PC-3 (cell line): ENCODE measurements around the gene PEX16. TPM values are rescaled to one million over a fixed set of nuclear protein-coding genes. Genes with fewer than 3 reads are reported as not detected.

Experiments used
- ATAC-seq: fragments of 200-7000 bp; cut with Tn5 transposase; 2 replicates; pipeline ENCODE4 v1.9.1; 2020; ENCODE audit warnings: mild to moderate bottlenecking, moderate library complexity
- BruUV-seq: library from RNA; stranded (reverse); fragments of 400-500 nt; replicated peaks from 2 replicates; lab custom pipeline; 2021; lab: Mats Ljungman, UMichigan
- CTCF ChIA-PET: fragments of 300-600 bp; sonication (Branson Sonifier 250); formaldehyde crosslinking; loops from one replicate; lab custom pipeline; 2022; ENCODE audit warnings: antibody characterized with exemption; lab: Charles Lee
- POLR2A ChIA-PET: fragments of 300-600 bp; sonication (Branson Sonifier 250); formaldehyde crosslinking; loops from one replicate; lab custom pipeline; 2022; ENCODE audit warnings: antibody characterized with exemption; ENCODE audit not compliant: unreplicated experiment; lab: Charles Lee
- DNase-seq: peaks from one replicate; pipeline ENCODE4 v3.0.0-alpha.2; 2015
- H2AFZ ChIP-seq: fragments of 300-600 bp; sonication (generic); 2 replicates; pipeline ENCODE4 v1.6.0; 2016; ENCODE audit warnings: antibody characterized with exemption, low read length
- H3F3A ChIP-seq: fragments of 300-600 bp; sonication (generic); one replicate; pipeline ENCODE4 v1.6.0; 2017; ENCODE audit warnings: antibody characterized with exemption, low read length, control low read depth, mild to moderate bottlenecking; ENCODE audit not compliant: unreplicated experiment
- H3K27ac ChIP-seq: fragments of 300-600 bp; sonication (generic); 2 replicates; pipeline ENCODE4 v1.5.1; 2016; ENCODE audit warnings: mild to moderate bottlenecking, low read length
- H3K27me3 ChIP-seq: fragments of 300-600 bp; sonication (generic); 2 replicates; pipeline ENCODE4 v1.6.1; 2016; ENCODE audit warnings: low read length, mixed read lengths
- H3K36me3 ChIP-seq: fragments of 300-600 bp; sonication (generic); 2 replicates; pipeline ENCODE4 v1.6.1; 2016; ENCODE audit warnings: low read depth, mixed run types, low read length, mixed read lengths
- H3K4me1 ChIP-seq: fragments of 300-600 bp; sonication (generic); 2 replicates; pipeline ENCODE4 v1.5.1; 2016; ENCODE audit warnings: low read length; ENCODE audit not compliant: insufficient read depth
- H3K4me2 ChIP-seq: fragments of 300-600 bp; sonication (generic); 2 replicates; pipeline ENCODE4 v1.6.0; 2016; ENCODE audit warnings: low read length
- H3K4me3 ChIP-seq: fragments of 300-600 bp; sonication (generic); 2 replicates; pipeline ENCODE4 v1.5.1; 2016; ENCODE audit warnings: mild to moderate bottlenecking, low read length, mixed read lengths
- H3K79me2 ChIP-seq: fragments of 300-600 bp; sonication (generic); 2 replicates; pipeline ENCODE4 v1.6.1; 2017; ENCODE audit warnings: low read length, mixed read lengths
- H3K9ac ChIP-seq: fragments of 300-600 bp; sonication (generic); 2 replicates; pipeline ENCODE4 v1.6.0; 2016; ENCODE audit warnings: mild to moderate bottlenecking, low read length
- H3K9me2 ChIP-seq: fragments of 300-600 bp; sonication (generic); replicated peaks from 2 replicates; pipeline ENCODE4 v1.6.1; 2016; ENCODE audit warnings: mixed run types, low read length, mixed read lengths
- H3K9me3 ChIP-seq: fragments of 300-600 bp; sonication (generic); 2 replicates; pipeline ENCODE4 v1.6.1; 2016; ENCODE audit warnings: low read length, mixed read lengths
- H4K20me1 ChIP-seq: fragments of 300-600 bp; sonication (generic); 2 replicates; pipeline ENCODE4 v1.6.1; 2016; ENCODE audit warnings: low read length, mixed read lengths
- CTCF ChIP-seq: fragments of 300-600 bp; sonication (generic); conservative IDR thresholded peaks from 2 replicates; pipeline ENCODE4 v1.5.1; 2017; ENCODE audit warnings: antibody characterized with exemption, low read depth, mild to moderate bottlenecking, low read length
- EZH2 ChIP-seq: fragments of 300-600 bp; sonication (generic); IDR thresholded peaks from one replicate; pipeline ENCODE4 v1.6.1; 2017; ENCODE audit warnings: antibody characterized with exemption, mild to moderate bottlenecking, low read length; ENCODE audit not compliant: unreplicated experiment
- EZH2phosphoT487 ChIP-seq: fragments of 300-600 bp; sonication (generic); IDR thresholded peaks from 2 replicates; pipeline ENCODE4 v1.6.1; 2018; ENCODE audit warnings: mild to moderate bottlenecking, antibody characterized with exemption, low read length, borderline replicate concordance
- intact Hi-C: fragments of 100-400 bp; cut with micrococcal nuclease; formaldehyde crosslinking; loops from 2 replicates; pipeline ENCODE4 v1.9.0; 2023
- total RNA-seq: library from RNA; depleted of rRNA; stranded (reverse); fragments of >200 nt; gene quantifications from 2 replicates; pipeline ENCODE4 v1.2.3, GENCODE V29; 2014

Gene PEX16
- total RNA-seq, 1 experiment from 2014 or later = 56.7 TPM

GRCh38 chr11:45895553-45896259, 22.0 kb downstream of the PEX16 start:
- Histone ChIP-seq H3K9ac (no peak overlapping the region), H4K20me1 (no peaks in the 10 kb centered on the region), H3K9me3 (no peaks in the 10 kb centered on the region), H3F3A (no peaks in the 10 kb centered on the region), H3K4me3 (no peak overlapping the region), H3K9me2 (no peaks in the 10 kb centered on the region), H3K36me3 (no peaks in the 10 kb centered on the region), H3K79me2 (no peaks in the 10 kb centered on the region), H3K27me3 (no peaks in the 10 kb centered on the region), H3K27ac (no peak overlapping the region), H3K4me2 (no peak overlapping the region), H3K4me1 (0 out of 2 replicates have a peak, but pooled peaks cover 4% of the 10 kb centered on the region), H2AFZ (no peak overlapping the region)
- BruUV-seq = no TSS peak
- no peak for TF ChIP-seq EZH2
- TF ChIP-seq CTCF = no peak
- no peak for TF ChIP-seq EZH2phosphoT487
- intact Hi-C loops = no loop called here
- ChIA-PET CTCF (no interaction called here), POLR2A (no interaction called here)
- DNase-seq (no peak), ATAC-seq (no peak)

- POLR2A ChIA-PET = no interaction called here
- intact Hi-C loops = no loop called here
These were observed 23.0 kb downstream of the PEX16 start for GRCh38 chr11:45894555-45895247.

More at GRCh38 chr11:45894555-45895247, 23.0 kb downstream of the PEX16 start:
- no peaks in the 10 kb centered on the region for H3K79me2 ChIP-seq
- DNase-seq = no peak
- no peaks in the 10 kb centered on the region for H3K9me3 ChIP-seq
- no peaks in the 10 kb centered on the region for H4K20me1 ChIP-seq
- BruUV-seq = no TSS peak
- no peaks in the 10 kb centered on the region for H3K9me2 ChIP-seq
- H2AFZ ChIP-seq = no peak overlapping the region
- CTCF ChIA-PET = no interaction called here
- no peak overlapping the region for H3K4me3 ChIP-seq
- no peaks in the 10 kb centered on the region for H3F3A ChIP-seq
- no peak overlapping the region for H3K4me2 ChIP-seq
- TF ChIP-seq EZH2phosphoT487 = no peak
- no peak for TF ChIP-seq CTCF
- TF ChIP-seq EZH2 = no peak
- no peak for ATAC-seq
- H3K9ac ChIP-seq = no peak overlapping the region
- H3K36me3 ChIP-seq = no peaks in the 10 kb centered on the region
- no peaks in the 10 kb centered on the region for H3K4me1 ChIP-seq
- no peaks in the 10 kb centered on the region for H3K27me3 ChIP-seq
- no peak overlapping the region for H3K27ac ChIP-seq
